GM23338 (cell line): ENCODE results near the gene PPIP5K2.
"Not testable (repeated sequence)": the region's sequence is repeated elsewhere in the genome, so short reads cannot be mapped to it uniquely, and the experiment has no call there.

Experiments used
- JUNB ChIP-seq: IDR thresholded peaks from one replicate; pipeline ENCODE4 v1.6.1; 2016; ENCODE audit warnings: antibody characterized with exemption; ENCODE audit not compliant: unreplicated experiment
- POLR2AphosphoS5 ChIP-seq: IDR thresholded peaks from 2 replicates; pipeline ENCODE4 v1.6.1; 2016; ENCODE audit warnings: antibody characterized with exemption, low read depth
- TF ChIP-seq, protein P1 (sequence below), 2 experiments: fragments of 200-600 bp in 1 of 2; sonication (generic) in 1 of 2; conservative IDR thresholded peaks; 2 replicates each; pipeline versions ENCODE4 v1.5.1 to v1.6.1; 2016 to 2017; ENCODE audit warnings: antibody characterized with exemption in 2 of 2, low read depth in 2 of 2, mild to moderate bottlenecking in 2 of 2, moderate library complexity in 1 of 2

DNA sequence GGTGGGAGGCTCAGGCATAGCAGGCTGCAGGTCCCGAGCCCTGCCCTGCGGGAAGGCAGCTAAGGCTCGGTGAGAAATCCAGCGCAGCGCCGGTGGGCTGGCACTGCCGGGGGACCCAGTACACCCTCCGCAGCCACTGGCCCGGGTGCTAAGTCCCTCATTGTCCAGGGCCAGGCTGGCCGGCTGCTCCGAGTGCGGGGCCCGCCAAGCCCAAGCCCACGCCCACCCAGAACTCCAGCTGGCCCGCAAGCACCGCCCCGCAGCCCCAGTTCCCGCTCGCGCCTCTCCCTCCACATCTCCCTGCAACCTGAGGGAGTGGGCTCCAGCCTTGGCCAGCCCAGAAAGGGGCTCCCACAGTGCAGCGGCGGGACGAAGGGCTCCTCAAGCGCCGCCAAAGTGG is 22.0 kb downstream of the PPIP5K2 start:
- TF ChIP-seq, protein P1, sequence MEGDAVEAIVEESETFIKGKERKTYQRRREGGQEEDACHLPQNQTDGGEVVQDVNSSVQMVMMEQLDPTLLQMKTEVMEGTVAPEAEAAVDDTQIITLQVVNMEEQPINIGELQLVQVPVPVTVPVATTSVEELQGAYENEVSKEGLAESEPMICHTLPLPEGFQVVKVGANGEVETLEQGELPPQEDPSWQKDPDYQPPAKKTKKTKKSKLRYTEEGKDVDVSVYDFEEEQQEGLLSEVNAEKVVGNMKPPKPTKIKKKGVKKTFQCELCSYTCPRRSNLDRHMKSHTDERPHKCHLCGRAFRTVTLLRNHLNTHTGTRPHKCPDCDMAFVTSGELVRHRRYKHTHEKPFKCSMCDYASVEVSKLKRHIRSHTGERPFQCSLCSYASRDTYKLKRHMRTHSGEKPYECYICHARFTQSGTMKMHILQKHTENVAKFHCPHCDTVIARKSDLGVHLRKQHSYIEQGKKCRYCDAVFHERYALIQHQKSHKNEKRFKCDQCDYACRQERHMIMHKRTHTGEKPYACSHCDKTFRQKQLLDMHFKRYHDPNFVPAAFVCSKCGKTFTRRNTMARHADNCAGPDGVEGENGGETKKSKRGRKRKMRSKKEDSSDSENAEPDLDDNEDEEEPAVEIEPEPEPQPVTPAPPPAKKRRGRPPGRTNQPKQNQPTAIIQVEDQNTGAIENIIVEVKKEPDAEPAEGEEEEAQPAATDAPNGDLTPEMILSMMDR (conservative IDR thresholded peaks at IDR 0.05; ENCODE audit: low read depth in 2 of 2), result not testable (repeated sequence)
- TF ChIP-seq POLR2AphosphoS5, JUNB: not testable (repeated sequence)
